ENCODE results near the gene EVA1B. TPM values are rescaled to one million over a fixed set of nuclear protein-coding genes. Genes with fewer than 3 reads are reported as not detected.
A peak's percentile ranks its signal among the peaks of the same experiment; 100 is the strongest.

The EVA1B gene
- total and polyA plus RNA-seq, 2 of the 13 experiments (the other 11 are each of a cell fraction or from before 2014, with no cell fraction given) = 3.9 to 6.6 TPM

GRCh38 chr1:36306210-36306901, 17.1 kb downstream of the EVA1B start, which contains the start of gene SH3D21 (continued):
- TF ChIP-seq, protein P1, sequence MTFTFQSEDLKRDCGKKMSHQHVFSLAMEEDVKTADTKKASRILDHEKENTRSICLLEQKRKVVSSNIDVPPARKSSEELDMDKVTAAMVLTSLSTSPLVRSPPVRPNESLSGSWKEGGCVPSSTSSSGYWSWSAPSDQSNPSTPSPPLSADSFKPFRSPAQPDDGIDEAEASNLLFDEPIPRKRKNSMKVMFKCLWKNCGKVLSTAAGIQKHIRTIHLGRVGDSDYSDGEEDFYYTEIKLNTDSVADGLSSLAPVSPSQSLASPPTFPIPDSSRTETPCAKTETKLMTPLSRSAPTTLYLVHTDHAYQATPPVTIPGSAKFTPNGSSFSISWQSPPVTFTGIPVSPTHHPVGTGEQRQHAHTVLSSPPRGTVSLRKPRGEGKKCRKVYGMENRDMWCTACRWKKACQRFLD (CRISPR knock-in tag; IDR thresholded peaks at IDR 0.05; ENCODE audit: borderline replicate concordance) = no peak; the same call in 1 of the 2 replicates
- no peak for TF ChIP-seq ARNT (IDR thresholded peaks at IDR 0.05)
- TF ChIP-seq ZBTB37 (CRISPR knock-in tag; IDR thresholded peaks at IDR 0.05) = no peak
- TF ChIP-seq ZNF142 (CRISPR knock-in tag; IDR thresholded peaks at IDR 0.05) = no peak; the same call in 1 of the 2 replicates
- 0 out of 2 replicates have a peak, but pooled peaks have one; percentile 5 for TF ChIP-seq HNF4A (CRISPR knock-in tag; IDR thresholded peaks at IDR 0.05)
- 0 out of 2 replicates have a peak, but pooled peaks have one; percentile 29 for TF ChIP-seq BRD4 (CRISPR knock-in tag; IDR thresholded peaks at IDR 0.05)
- TF ChIP-seq MED8 (CRISPR knock-in tag; IDR thresholded peaks at IDR 0.05; ENCODE audit: insufficient replicate concordance) = peak; percentile 9
- TF ChIP-seq, protein P2, sequence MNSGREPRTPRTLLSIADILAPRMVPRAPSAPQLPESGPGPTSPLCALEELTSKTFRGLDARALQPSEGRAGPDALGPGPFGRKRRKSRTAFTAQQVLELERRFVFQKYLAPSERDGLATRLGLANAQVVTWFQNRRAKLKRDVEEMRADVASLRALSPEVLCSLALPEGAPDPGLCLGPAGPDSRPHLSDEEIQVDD (CRISPR knock-in tag; IDR thresholded peaks at IDR 0.05; ENCODE audit: borderline replicate concordance) = peak; percentile 79
- TF ChIP-seq, protein P3, sequence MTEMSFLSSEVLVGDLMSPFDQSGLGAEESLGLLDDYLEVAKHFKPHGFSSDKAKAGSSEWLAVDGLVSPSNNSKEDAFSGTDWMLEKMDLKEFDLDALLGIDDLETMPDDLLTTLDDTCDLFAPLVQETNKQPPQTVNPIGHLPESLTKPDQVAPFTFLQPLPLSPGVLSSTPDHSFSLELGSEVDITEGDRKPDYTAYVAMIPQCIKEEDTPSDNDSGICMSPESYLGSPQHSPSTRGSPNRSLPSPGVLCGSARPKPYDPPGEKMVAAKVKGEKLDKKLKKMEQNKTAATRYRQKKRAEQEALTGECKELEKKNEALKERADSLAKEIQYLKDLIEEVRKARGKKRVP (CRISPR knock-in tag; IDR thresholded peaks at IDR 0.05) = no peak
- no peak for TF ChIP-seq REL (CRISPR knock-in tag; conservative IDR thresholded peaks at IDR 0.05)
- TF ChIP-seq NR2C2 (CRISPR knock-in tag; IDR thresholded peaks at IDR 0.05; ENCODE audit: borderline replicate concordance) = no peak
- no peak for TF ChIP-seq ZNF280D (CRISPR knock-in tag; IDR thresholded peaks at IDR 0.05)
- TF ChIP-seq ZFP36 (IDR thresholded peaks at IDR 0.05; ENCODE audit: borderline replicate concordance, low read depth, low read length, partially characterized antibody) = no peak
